Gastrocnemius medialis (tissue), 4 donors: ENCODE results near the gene ZNF592.

Experiments used
- CTCF ChIP-seq, 5 experiments: fragments of 450-650 bp in 3 of 5; fragments of 200-600 bp in 2 of 5; sonication (generic) in 2 of 5; IDR thresholded peaks in 4 of 5; conservative IDR thresholded peaks in 1 of 5; 1 replicate in 4 of 5; 2 replicates in 1 of 5; pipeline ENCODE4 v1.5.1; 2016 to 2019; ENCODE audit warnings: antibody characterized with exemption in 5 of 5, mild to moderate bottlenecking in 3 of 5, moderate library complexity in 3 of 5
- POLR2A ChIP-seq, 2 donors: fragments of 450-650 bp; IDR thresholded peaks; one replicate each; pipeline ENCODE4 v1.6.1; 2017; ENCODE audit warnings: antibody characterized with exemption in 2 of 2, mild to moderate bottlenecking in 2 of 2, moderate library complexity in 2 of 2

GRCh38 chr15:84752700-84753099, 4.3 kb downstream of the ZNF592 start:
- TF ChIP-seq CTCF (IDR thresholded peaks at IDR 0.05 in 4 of 5, conservative IDR thresholded peaks at IDR 0.05 in 1 of 5) (no peak), POLR2A (IDR thresholded peaks at IDR 0.05) (peak; percentile 18 to 45)
